Stimulated activated CD4-positive, alpha-beta T cell treated with anti-CD3 and anti-CD28 coated beads, Interleukin-1b, Interleukin-23, amount 100 ng/mL, for 24 hours (primary cell): ENCODE data around the gene NEK5.
A peak's percentile ranks its signal among the peaks of the same experiment; 100 is the strongest.
"Not testable (repeated sequence)": the region's sequence is repeated elsewhere in the genome, so short reads cannot be mapped to it uniquely, and the experiment has no call there.

Experiments used
- DNase-seq, 4 experiments: peaks; one replicate each; pipeline ENCODE4 v3.0.0-alpha.2; 2020; ENCODE audit warnings: low read depth in 4 of 4, low spot score in 1 of 4

The NEK5 gene, protein sequence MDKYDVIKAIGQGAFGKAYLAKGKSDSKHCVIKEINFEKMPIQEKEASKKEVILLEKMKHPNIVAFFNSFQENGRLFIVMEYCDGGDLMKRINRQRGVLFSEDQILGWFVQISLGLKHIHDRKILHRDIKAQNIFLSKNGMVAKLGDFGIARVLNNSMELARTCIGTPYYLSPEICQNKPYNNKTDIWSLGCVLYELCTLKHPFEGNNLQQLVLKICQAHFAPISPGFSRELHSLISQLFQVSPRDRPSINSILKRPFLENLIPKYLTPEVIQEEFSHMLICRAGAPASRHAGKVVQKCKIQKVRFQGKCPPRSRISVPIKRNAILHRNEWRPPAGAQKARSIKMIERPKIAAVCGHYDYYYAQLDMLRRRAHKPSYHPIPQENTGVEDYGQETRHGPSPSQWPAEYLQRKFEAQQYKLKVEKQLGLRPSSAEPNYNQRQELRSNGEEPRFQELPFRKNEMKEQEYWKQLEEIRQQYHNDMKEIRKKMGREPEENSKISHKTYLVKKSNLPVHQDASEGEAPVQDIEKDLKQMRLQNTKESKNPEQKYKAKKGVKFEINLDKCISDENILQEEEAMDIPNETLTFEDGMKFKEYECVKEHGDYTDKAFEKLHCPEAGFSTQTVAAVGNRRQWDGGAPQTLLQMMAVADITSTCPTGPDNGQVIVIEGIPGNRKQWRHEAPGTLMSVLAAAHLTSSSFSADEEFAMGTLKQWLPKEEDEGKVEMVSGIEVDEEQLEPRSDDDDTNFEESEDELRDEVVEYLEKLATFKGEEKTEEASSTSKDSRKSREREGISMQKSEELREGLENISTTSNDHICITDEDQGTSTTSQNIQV

DNA sequence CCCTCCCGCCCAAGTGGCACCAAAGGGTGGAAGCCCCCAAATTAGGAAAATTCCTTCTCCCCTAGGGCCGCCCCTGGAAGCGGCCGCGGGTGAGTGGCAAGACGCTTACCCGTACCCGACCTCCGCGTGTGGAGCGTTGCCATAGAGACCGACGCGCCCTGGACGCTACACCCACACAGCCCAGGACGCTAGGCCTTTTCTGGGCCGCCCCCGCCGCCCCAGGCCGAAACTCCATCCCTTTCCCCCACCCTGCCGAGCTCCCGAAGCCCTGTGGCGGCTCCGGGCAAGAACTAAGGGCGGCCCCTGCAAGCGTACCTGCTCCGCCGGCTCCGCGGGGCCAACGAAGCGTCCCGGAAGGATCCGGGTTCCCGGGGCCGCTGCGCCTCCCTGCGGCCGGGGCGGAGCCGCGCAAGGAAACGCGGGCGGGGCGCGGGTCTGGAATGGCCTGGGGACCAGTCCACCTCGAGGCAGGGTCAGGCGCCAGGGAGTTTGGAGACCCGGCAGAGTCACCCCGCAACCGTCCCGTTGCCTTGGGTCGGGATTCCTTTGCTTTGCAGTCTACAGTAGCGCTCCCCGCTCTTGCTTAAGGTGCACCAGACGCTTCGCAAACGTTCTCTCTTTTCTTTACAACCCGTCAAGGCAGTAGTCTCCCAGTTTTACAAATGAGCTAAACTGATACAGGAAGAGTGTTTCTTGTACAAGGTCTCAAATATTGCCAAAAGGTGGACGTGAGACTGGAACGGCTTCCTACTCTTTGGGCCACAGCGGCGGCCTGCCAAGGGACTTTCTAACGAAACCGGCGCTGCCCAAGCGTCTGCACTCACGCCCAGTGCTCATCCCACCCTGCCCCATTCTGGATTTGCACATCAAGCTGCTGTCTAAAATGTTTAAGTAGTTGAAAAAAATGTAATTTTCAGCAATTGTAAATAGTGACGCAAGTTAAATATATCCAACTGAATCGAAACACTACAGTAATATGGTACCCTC is at the start of gene NEK5:
NEK5 (minus strand) TSS at position 360 of the 987 bp plus-strand sequence. CDS start 1,591 bp downstream, outside the sequence.
- DNase-seq = peak; percentile 7 to 45 (median 33)

DNA sequence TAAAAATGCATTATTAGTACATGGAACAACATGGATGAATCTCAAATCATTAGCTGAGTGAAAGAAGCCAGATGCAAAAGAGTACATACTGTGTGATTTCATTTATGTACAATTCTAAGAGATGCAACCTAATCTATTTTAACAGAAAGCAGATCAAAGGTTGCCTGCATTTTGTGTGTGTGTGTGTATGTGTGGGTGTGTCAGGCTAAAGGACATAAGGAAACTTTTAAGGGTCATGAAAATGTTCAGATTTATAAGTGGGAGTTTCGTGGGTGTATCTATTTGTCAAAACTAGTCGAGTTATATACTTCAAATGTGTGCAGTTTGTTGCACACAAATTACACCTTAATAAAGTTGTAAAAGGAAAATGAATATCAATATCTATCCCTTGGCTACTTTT is 48.4 kb upstream of the NEK5 start:
- no peak for DNase-seq

DNA sequence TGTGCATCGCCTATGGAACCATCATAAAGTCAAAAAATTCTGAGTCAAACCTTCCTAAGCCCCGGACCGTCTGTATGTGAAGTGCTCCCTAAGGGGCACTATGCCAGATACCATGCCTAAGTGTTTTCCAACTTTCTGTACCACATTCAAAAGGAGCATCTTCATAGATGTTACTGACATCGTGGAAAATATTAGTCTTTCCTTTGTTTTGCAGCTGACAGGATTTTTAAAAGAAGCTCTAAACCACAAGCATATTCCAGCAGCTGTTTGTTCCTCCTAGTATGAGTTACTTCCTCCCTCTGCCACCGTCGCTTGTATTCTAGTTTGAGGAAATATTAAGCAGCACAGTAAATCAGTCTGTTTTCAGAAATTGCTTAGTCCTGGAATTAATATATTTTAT is 45.1 kb upstream of the NEK5 start:
- DNase-seq = not testable (repeated sequence)

DNA sequence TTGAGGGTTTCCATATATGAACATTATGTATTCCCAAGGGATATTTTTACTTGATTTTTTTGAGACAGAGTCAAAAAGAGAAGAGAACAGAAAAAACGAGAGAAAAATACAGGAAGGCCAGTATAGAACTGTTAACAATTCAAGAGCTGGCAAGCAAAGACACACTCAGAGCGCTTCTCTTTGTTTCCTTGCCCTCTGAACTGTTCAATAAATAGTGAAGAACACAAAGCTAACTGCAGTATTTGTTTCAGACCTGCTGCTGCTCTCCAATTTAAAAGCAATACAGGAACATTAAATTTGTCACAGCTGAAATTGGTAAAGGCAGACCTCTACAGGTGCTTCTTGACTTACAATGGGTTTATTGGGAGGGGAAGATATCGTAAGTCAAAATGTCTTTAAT is 44.5 kb upstream of the NEK5 start:
- no peak for DNase-seq

DNA sequence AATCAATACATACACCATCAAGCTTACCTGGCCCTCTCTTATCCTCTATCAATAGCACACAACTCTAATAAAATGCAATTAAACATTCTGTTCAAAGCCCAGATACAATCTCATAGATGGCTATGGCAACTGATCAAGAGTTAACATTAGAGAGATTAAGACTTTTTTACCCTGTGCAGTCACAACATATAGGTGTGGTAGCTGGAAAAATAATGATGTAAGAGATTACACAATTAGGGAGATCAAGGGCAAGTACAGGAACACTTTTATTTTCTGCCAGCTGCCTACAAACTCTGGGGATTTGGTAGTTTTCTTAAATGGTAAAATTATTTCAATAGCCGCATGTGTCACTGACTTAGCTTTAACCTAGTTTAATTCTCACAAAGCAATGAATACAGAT is 42.8 kb upstream of the NEK5 start:
- DNase-seq = not testable (repeated sequence)

DNA sequence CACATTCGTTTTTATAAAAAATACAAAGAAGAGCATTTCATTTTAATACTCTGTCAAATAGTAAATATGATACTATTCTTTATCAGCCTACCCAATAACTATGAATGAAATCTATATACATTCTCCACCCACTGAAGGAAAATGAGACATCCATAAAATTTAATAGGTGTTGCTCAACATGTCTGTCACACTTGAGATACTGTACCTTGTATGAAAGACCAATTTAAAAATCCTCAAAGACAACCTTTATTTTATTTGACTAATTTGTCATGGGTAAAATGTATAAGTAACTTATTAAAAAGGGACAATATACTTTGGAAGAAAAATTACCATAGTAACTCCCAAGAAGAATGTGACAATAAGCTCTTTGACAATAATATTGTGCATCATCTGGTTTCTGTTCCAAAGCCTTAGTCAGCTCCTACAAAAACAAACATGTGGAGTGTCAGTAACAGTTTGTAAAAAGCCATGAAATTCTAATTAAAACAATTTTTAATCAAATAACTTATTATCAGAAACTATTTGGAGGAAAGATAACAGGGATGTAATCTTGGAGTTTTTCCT is 42.0 kb upstream of the NEK5 start:
- not testable (repeated sequence) for DNase-seq

DNA sequence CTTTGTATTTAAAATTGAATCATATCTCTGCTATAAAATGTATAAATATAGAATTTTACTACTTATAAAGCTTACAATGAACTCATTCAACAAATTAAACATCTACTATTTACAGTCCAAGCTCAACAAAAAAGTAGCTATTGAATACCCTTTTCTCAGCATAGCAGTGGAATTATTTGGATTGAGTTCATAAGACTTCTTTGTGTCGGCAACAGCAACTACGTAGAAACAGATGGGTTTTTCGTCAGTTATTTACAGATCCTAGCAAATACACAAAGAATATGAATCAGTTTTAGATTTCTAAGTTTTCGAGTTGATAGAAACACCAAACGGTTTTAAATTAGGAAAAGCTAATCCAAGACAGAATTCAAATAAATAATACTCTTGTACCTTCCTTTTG is 41.0 kb upstream of the NEK5 start:
- no peak for DNase-seq

DNA sequence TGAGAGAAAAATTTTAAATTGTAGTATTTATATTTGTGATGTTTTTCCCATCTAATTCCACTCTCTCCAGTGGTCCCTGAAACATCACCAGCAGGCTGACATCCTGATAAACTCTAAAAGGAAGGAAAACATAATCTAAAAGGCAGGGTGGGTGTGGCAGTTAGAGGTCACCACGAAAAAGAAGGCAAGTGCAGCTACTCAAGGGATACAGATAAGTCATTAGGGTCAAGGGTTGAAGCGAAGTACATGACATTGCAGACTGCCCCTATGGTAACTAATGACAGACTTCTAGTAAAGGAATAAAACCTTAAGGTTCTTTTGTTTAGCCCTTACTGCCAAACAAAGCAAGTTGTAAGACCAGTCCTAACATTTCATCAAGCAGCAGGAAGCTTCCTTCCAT is 36.5 kb upstream of the NEK5 start:
- no peak for DNase-seq

DNA sequence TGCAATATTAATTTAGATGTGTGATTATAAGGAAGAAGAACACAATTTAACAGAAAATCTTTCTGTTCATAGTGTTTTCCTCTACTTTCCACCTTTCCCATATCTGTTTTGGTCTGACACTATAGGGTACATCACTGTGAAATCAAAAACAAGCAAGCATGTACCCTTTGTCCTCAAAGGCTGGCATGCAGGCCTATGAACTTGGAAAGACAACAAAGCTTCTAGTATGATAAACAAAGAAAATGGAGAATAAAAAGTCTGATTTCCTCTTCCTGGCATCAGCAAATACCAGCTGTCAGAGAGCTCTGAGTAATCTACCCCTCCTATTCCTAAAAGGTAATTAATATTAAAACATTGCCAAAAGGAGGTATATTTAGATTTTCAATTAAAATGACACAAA is 36.1 kb upstream of the NEK5 start:
- no peak for DNase-seq

DNA sequence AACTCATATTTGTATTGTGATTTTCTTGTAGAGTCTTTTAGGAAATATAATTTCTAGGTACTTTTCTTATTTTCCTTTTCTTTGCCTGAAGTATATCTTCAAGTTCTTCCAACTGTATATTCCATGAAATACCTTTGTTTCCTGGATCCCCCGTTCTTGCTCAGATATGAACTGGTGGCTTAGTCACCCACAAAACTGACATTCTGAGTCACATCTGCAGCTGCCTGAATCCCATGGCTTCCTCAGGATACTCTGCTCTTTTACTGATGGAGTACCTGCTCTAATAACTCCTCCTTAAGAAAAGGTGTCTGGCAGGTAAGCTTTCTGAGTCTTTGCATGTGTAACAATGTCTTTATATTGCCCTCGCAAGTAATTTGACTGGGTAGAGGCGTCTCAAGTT is 35.0 kb upstream of the NEK5 start:
- DNase-seq = not testable (repeated sequence)

DNA sequence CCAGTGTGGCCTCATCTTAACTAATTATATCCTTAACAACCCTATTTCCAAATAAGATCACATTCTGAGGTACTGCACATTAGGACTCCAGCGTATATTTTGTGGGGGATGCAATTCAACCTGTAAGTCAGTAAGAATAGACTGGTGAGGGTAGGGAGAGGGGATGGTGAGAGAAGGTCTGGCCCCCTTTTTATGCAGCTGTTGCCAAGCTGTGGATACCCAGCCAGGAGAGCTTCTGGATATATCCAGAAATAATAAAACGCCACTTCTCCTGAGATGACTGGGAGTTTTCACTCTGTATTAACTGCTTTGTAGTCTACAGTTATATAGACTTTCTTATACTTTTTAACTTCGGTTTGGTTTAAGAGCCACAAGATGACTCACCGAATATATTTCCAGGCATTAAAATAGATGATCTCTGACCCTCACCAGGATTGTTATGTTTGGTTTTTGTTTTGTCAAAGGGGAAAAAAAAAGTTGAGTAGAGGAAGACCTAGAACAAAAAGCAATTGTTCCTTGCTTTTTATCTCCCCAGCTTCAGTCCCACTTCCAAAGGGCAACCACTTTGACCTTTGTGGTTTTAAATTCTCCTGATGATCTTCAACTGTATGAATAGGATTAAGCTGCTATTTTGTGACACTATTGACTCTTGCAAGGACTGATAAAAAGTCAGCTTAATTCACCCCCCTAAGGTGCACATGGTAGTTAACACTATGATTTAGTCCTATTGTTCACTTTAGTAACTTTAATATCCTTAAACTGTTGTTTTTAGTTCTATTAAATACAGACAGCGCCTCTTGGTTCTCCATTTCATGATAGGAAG is 33.6 kb upstream of the NEK5 start:
- no peak for DNase-seq

DNA sequence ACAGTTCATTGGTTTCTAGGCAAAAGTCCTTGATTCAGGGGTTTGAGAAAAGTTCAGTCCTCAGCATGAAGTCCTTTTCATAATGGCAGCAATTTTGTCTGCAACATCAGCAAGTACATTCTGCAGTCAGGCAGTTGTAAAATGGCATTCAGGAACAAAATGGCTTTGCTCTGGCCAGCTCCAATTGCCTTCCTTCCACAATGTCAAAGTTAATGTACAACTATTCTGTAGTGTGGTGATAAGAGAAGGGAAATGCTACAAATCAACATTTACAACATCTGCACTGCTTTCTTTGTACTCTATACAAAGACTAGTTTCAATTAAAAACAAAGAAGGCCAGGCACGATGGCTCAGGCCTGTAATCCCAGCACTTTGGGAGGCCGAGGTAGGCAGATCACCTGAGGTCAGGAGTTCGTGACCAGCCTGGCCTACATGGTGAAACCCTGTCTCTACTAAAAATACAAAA is 32.3 kb upstream of the NEK5 start:
- DNase-seq = no peak

DNA sequence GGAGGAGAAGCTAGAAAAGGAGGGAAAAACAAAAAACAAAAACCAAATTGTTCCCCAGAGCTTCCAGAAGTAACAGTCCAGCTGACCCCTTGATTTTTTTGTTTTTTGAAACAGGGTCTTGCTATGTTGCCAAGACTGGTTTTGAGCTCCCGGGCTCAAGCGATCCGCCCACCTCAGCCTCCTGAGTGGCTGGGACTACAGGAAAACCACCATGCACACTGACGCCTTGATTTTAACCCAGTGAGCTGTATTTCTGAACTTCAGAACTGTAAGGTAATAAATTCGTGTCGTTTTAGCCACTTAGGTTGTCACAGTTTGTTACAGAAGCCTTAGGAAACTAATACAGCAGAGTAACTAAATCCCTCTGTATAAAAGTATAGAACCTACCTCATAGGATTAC is 31.6 kb upstream of the NEK5 start:
- no peak for DNase-seq

DNA sequence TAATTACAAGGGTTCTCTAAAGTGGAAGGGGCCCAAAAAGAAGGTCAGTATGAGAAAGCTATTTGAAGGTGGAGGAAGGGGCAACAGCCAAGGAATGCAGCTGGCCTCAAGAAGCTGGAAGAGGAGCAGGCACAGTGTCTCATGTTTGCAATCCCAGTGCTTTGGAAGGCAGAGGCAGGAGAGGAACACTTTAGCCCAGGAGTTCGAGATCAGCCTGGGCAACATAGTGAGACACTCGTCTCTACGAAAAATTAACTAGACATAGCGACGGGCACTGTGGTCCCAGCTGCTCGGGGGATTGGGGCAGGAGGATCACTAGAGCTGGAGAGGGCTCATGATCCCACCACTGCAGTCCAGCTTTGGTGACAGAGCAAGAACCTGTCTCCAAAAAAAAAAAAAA is 31.2 kb upstream of the NEK5 start:
- no peak for DNase-seq

DNA sequence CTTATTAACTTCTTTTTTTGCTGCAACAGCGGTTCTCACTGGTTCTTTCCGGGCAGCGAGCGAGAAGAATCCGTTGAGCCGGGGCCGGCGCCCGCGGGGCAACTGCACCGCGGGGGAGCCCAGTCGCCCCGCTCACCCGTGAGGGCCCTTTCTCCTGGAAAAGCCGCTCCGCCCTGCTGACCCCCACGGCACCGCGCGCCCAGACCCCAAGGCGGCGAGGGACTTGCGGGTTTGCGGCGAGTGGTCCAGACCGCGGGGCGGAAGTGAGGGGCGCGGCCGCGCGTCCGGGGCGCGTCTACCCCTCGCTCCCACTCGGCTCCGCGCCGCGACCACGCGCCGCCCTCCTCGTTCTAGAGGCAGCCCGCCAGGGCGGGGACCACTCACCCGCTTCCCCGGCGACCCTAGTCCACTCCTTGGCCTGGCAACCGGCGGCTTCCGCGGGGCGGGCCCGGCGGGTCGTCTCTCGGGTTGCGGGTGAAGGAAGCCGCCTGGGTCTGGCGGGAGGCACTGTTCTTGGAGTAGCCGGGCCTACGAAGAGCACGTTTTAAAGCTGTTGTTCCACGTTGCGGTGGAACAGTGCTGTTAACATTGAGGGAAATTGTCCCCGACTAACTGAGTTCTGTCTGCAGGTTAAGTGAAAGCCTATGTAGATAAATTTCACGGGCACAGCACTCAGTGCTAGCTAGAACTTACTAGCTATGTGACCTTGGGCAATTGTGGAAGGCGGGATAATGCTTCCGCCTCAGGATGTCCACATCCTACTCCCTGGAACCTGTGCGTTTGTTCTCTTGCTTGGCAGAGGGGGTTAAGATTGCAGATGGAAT is 30.5 kb upstream of the NEK5 start, which contains the start of gene NEK3:
NEK3 (minus strand) TSS at position 439 of the 824 bp plus-strand sequence. CDS start 3,406 bp downstream, outside the sequence.
- DNase-seq = peak in 3 of 4 experiments; percentile 31 to 36 (median 31)

DNA sequence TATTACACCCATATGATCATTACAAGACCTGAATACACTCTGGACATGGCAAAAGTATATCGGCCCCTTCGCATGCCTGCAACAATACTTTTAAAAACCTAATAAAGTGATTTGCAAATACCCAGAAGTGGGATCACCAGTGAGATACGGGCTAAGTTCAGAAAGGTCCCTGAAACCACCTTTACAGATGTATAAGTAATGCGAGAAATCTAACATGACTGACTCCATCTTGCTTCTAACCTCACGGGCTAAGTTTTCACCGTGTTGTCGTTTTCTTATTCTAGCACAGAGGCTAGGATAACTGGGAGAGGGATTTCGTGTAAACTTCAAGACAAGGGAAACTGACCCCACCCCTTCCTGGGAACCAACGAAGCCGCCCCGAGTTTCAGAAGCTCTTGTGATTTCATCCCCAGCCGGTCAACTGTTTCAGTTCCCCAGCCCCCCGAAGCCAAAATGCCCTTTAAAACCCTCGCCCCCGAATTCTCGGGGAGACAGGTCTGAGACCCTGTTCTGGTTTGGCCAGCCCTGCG is 29.8 kb upstream of the NEK5 start:
- no peak for DNase-seq

DNA sequence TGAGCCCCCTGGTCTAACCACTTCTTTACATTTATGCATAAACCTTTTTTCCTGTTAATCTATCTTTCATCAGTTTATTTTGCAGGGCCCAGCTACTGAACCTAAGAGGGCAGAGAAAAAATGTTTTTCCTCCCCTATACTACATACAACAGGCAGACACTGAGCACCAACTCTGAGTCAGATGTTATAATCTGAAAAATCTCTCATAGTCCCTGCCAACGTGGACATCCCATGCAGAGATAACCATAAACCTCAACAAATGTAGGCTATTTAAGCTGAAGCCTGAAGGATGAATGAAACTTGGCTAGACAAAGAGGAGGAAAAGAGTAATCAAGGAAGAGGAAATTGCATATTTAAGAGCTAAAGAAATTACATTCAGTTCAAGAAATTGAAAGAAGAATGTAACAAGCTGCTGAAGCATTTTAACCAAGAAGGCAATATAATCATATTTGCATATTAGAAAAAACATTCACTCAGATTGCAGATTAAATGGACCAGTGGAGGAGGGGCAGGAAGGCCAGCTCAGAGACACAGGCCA is 27.9 kb upstream of the NEK5 start:
- DNase-seq = no peak

DNA sequence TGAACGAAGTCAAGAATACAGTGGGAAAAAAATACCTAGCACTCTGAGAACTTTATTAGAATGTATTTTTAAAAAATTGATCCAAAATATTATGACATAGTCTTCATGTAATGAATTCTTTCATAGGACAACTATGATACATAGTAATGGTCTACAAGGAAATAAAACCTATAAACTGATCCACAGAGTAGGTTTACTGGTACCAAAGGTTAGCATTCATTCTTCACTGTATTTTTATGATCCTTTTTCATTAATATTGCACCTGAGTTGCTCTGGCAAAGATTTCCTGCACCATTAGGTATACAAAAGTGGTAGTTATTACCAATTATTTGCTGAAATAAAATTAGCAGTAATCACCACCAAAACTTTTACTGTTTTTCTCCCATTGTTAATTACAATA is 26.3 kb upstream of the NEK5 start:
- DNase-seq = no peak
